Brain microvascular endothelial cell (primary cell): ENCODE results near the gene BTBD9.

ENCODE experiments used
- DNase-seq: peaks from one replicate; pipeline ENCODE4 v3.0.0-alpha.2; 2020
- H3K27ac ChIP-seq: fragments of 250-450 bp; sonication (Bioruptor Pico); 2 replicates; pipeline ENCODE4 v1.5.1; 2020; ENCODE audit warnings: mild to moderate bottlenecking, moderate library complexity
- H3K27me3 ChIP-seq: fragments of 250-450 bp; sonication (Bioruptor Pico); replicated peaks from 2 replicates; pipeline ENCODE4 v1.5.1; 2020; ENCODE audit warnings: mild to moderate bottlenecking
- H3K36me3 ChIP-seq: fragments of 250-450 bp; sonication (Bioruptor Pico); replicated peaks from 2 replicates; pipeline ENCODE4 v1.5.1; 2020; ENCODE audit warnings: mild to moderate bottlenecking
- H3K4me3 ChIP-seq: 2 replicates; pipeline ENCODE4 v1.5.1; 2011; ENCODE audit warnings: low read depth, mild to moderate bottlenecking, control low read depth, low read length, moderate library complexity
- CTCF ChIP-seq: IDR thresholded peaks from 2 replicates; pipeline ENCODE4 v1.5.1; 2011; ENCODE audit warnings: low read depth, mild to moderate bottlenecking, moderate library complexity, low read length, control low read depth, inconsistent platforms; ENCODE audit errors: missing control alignments
- in situ Hi-C: cut with HindIII; loops from 2 replicates; pipeline ENCODE4 v1.10.0; 2017; ENCODE audit warnings: low sequenced_read_pairs, low pct_ligation_motif_present

Gene BTBD9

GRCh38 chr6:38571721-38572120, 68.0 kb downstream of the BTBD9 start:
- in situ Hi-C loops = no loop called here
- H3K27ac ChIP-seq = no peak overlapping the region

GRCh38 chr6:38570750-38571149, 69.0 kb downstream of the BTBD9 start:
- peak; percentile 28 for TF ChIP-seq CTCF
- Histone ChIP-seq H3K36me3 (no peaks in the 10 kb centered on the region), H3K27me3 (no peaks in the 10 kb centered on the region), H3K4me3 (no peak overlapping the region), H3K27ac (no peak overlapping the region)
- DNase-seq = no peak
- in situ Hi-C loops = no loop called here

More at GRCh38 chr6:38571721-38572120, 68.0 kb downstream of the BTBD9 start:
- Histone ChIP-seq H3K27me3 (no peaks in the 10 kb centered on the region), H3K36me3 (no peaks in the 10 kb centered on the region), H3K4me3 (no peak overlapping the region)
- no peak for DNase-seq
- TF ChIP-seq CTCF = no peak

GRCh38 chr6:38567436-38567835, 72.3 kb downstream of the BTBD9 start:
- Histone ChIP-seq H3K27me3 (no peaks in the 10 kb centered on the region), H3K4me3 (no peak overlapping the region), H3K36me3 (no peaks in the 10 kb centered on the region), H3K27ac (no peak overlapping the region)
- TF ChIP-seq CTCF = no peak
- DNase-seq = peak; percentile 92
- in situ Hi-C loops = no loop called here

GRCh38 chr6:38566295-38567030, 73.3 kb downstream of the BTBD9 start:
- Histone ChIP-seq H3K4me3 (no peak overlapping the region), H3K36me3 (no peaks in the 10 kb centered on the region), H3K27ac (no peak overlapping the region), H3K27me3 (no peaks in the 10 kb centered on the region)
- TF ChIP-seq CTCF = no peak
- DNase-seq = no peak
- in situ Hi-C loops = no loop called here

- in situ Hi-C loops = no loop called here
- H3K4me3 ChIP-seq = no peak overlapping the region
- no peaks in the 10 kb centered on the region for H3K27me3 ChIP-seq
- no peak for TF ChIP-seq CTCF
- H3K27ac ChIP-seq = no peak overlapping the region
- H3K36me3 ChIP-seq = no peaks in the 10 kb centered on the region
- DNase-seq = no peak
These were observed 75.4 kb downstream of the BTBD9 start for GRCh38 chr6:38564301-38564700.

GRCh38 chr6:38555606-38556005, 84.1 kb downstream of the BTBD9 start:
- in situ Hi-C loops = no loop called here
- Histone ChIP-seq H3K36me3 (no peaks in the 10 kb centered on the region), H3K27ac (no peak overlapping the region), H3K27me3 (no peaks in the 10 kb centered on the region), H3K4me3 (no peak overlapping the region)
- no peak for DNase-seq
- no peak for TF ChIP-seq CTCF
